ENCODE measurements around the gene RBMS3. TPM values are rescaled to one million over a fixed set of nuclear protein-coding genes. Genes with fewer than 3 reads are reported as not detected.

RBMS3 gene
- total RNA-seq, 1 experiment from 2014 or later: 0.42 TPM

GRCh38 chr3:29313981-29314726, 33.3 kb downstream of the RBMS3 start:
- Histone ChIP-seq H3K9me3 (ENCODE audit: control insufficient read depth in 1 of 2, insufficient read depth in 1 of 2, low read depth in 1 of 2, low read length in 2 of 2) (no peaks in the 10 kb centered on the region), H3K9ac (ENCODE audit: low read length) (no peak overlapping the region), H3K9me2 (ENCODE audit: insufficient read depth) (no peaks in the 10 kb centered on the region), H3K27ac (ENCODE audit: low read depth, low read length) (no peak overlapping the region), H3K36me3 (ENCODE audit: control insufficient read depth in 1 of 2, insufficient read depth in 2 of 2, low read length in 2 of 2) (no peaks in the 10 kb centered on the region), H3K79me2 (ENCODE audit: insufficient read depth, low read length) (no peaks in the 10 kb centered on the region), H3K4me2 (ENCODE audit: low read length) (no peak overlapping the region), H4K20me1 (ENCODE audit: insufficient read depth) (no peaks in the 10 kb centered on the region), H3K4me1 (ENCODE audit: control insufficient read depth in 1 of 2, insufficient read depth in 2 of 2, low read length in 2 of 2) (no peaks in the 10 kb centered on the region), H3K27me3 (ENCODE audit: insufficient read depth, low read length) (no peaks in the 10 kb centered on the region; the same call in 1 of the 2 replicates), H3K4me3 (replicated peaks in 1 of 2; ENCODE audit: low read depth in 1 of 2, low read length in 2 of 2) (no peak overlapping the region), H2AFZ (ENCODE audit: low read depth, low read length, poor library complexity, severe bottlenecking) (no peak overlapping the region)
- ChIA-PET CTCF (no interaction called here), POLR2A (no interaction called here), RAD21 (ENCODE audit: low non-redundant PET in 1 of 2, low total read pairs in 2 of 2, uncharacterized antibody in 2 of 2, unreplicated experiment in 2 of 2) (no interaction called here)
- TF ChIP-seq CBX3 (IDR thresholded peaks at IDR 0.05; ENCODE audit: low read depth) (no peak), EGR1 (IDR thresholded peaks at IDR 0.05; ENCODE audit: low read depth) (no peak), ZNF274 (IDR thresholded peaks at IDR 0.05; ENCODE audit: low read depth, low read length) (no peak), SIN3A (IDR thresholded peaks at IDR 0.05; ENCODE audit: low read depth) (no peak), ZFX (IDR thresholded peaks at IDR 0.05) (no peak), SRF (IDR thresholded peaks at IDR 0.05; ENCODE audit: low read depth) (no peak), ATF3 (IDR thresholded peaks at IDR 0.05) (no peak), ELF1 (IDR thresholded peaks at IDR 0.05; ENCODE audit: borderline replicate concordance, low read depth) (no peak), EZH2 (IDR thresholded peaks at IDR 0.05) (no peak), POLR2A (IDR thresholded peaks at IDR 0.05; ENCODE audit: borderline replicate concordance, extremely low read depth, insufficient read depth, insufficient read length) (no peak), CEBPB (IDR thresholded peaks at IDR 0.05; ENCODE audit: low read depth) (no peak), FOSL1 (IDR thresholded peaks at IDR 0.05; ENCODE audit: low read depth) (no peak), JUND (IDR thresholded peaks at IDR 0.05) (no peak), YY1 (IDR thresholded peaks at IDR 0.05; ENCODE audit: extremely low read depth, insufficient replicate concordance, low read depth, low read length) (no peak), CTCF (IDR thresholded peaks at IDR 0.05 in 2 of 3, conservative IDR thresholded peaks at IDR 0.05 in 1 of 3; ENCODE audit: borderline replicate concordance in 1 of 3, insufficient read depth in 1 of 3, low read depth in 2 of 3, low read length in 2 of 3) (no peak), EZH2phosphoT487 (IDR thresholded peaks at IDR 0.05; ENCODE audit: borderline replicate concordance) (no peak), TCF7L2 (IDR thresholded peaks at IDR 0.05; ENCODE audit: borderline replicate concordance, extremely low read depth, insufficient read depth, insufficient read length) (no peak), POLR2AphosphoS5 (IDR thresholded peaks at IDR 0.05; ENCODE audit: low read depth, low read length) (no peak)
- TF ChIP-seq, protein P1, sequence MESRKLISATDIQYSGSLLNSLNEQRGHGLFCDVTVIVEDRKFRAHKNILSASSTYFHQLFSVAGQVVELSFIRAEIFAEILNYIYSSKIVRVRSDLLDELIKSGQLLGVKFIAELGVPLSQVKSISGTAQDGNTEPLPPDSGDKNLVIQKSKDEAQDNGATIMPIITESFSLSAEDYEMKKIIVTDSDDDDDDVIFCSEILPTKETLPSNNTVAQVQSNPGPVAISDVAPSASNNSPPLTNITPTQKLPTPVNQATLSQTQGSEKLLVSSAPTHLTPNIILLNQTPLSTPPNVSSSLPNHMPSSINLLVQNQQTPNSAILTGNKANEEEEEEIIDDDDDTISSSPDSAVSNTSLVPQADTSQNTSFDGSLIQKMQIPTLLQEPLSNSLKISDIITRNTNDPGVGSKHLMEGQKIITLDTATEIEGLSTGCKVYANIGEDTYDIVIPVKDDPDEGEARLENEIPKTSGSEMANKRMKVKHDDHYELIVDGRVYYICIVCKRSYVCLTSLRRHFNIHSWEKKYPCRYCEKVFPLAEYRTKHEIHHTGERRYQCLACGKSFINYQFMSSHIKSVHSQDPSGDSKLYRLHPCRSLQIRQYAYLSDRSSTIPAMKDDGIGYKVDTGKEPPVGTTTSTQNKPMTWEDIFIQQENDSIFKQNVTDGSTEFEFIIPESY (IDR thresholded peaks at IDR 0.05; ENCODE audit: extremely low read depth, insufficient replicate concordance, low read length): no peak
- BruUV-seq (replicated peaks): no TSS peak
- intact Hi-C loops (cut with micrococcal nuclease): no loop called here
- DNase-seq (ENCODE audit: low read depth, low spot score) (no peak), ATAC-seq (no peak)

Measured in HCT116 (cell line).